Measurements from ENCODE around the gene IFT43.

Gene IFT43

DNA sequence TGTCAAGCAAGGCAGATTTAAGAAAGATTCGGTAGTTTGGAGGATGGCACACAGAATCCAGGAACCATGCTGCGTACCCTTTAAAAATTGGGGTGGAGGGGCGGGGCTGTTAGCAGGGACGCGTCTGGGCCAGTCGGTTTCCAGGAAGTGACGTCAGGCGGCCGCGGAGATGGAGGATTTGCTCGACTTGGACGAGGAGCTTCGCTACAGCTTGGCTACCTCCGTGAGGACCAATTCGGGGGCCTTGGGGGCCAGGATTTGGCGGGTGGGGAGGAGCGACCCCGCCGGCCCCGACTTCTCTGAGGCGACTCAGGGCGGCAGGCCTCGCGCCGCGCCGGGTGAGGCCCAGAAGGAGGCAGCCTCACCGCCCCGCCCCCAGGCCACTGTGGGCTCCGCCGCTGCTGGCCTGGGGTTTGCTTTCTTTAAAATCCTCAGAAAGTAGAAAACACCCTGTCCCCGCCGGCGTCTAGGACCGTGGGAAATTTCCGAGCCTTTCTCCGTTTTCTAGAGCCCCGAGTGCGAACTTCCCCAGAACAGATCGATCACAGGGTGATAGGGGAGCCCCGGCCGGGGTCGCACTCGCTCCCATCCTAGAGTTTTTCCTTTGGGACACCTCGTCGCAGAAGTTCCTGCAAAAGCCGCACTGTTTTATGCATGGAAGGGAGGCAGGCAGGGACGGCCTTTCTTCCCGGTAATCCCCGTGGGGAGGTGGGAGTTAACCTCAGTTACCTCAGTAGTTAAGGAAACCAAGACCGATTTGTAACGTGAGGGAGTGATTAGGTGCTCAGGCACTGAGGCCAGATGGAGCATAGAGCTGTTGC lies at the start of gene IFT43:
TSS of gene IFT43 (plus strand) at position 146 of the 821 bp plus-strand sequence. CDS start at position 170, 24 bp downstream.
- Mint-ChIP-seq H3K9me3 (no peaks in the 10 kb centered on the region), H3K27ac (peak within 1 kb of the TSS; percentile 85 to 92), H3K4me3 (peak within 1 kb of the TSS; percentile 88 to 90), H3K27me3 (no peaks in the 10 kb centered on the region), H3K4me1 (peaks cover 28% of the 10 kb centered on the region)
- ATAC-seq (peak; percentile 76), DNase-seq (peak; percentile 82 to 84)

- ATAC-seq (no peak), DNase-seq (no peak)
- H3K4me3 Mint-ChIP-seq, result no peak overlapping the region
- no peaks in the 10 kb centered on the region for H3K9me3 Mint-ChIP-seq
- no peak overlapping the region for H3K27ac Mint-ChIP-seq
- no peaks in the 10 kb centered on the region for H3K27me3 Mint-ChIP-seq
- no peaks in the 10 kb centered on the region for H3K4me1 Mint-ChIP-seq
Measured at GRCh38 chr14:75939200-75939599, 46.4 kb upstream of the IFT43 start.

- DNase-seq (no peak), ATAC-seq (no peak)
- Mint-ChIP-seq H3K27ac (no peak overlapping the region), H3K9me3 (no peaks in the 10 kb centered on the region), H3K27me3 (no peaks in the 10 kb centered on the region), H3K4me1 (no peaks in the 10 kb centered on the region), H3K4me3 (no peak overlapping the region)
Measured at GRCh38 chr14:75941030-75941429, 44.5 kb upstream of the IFT43 start.

DNA sequence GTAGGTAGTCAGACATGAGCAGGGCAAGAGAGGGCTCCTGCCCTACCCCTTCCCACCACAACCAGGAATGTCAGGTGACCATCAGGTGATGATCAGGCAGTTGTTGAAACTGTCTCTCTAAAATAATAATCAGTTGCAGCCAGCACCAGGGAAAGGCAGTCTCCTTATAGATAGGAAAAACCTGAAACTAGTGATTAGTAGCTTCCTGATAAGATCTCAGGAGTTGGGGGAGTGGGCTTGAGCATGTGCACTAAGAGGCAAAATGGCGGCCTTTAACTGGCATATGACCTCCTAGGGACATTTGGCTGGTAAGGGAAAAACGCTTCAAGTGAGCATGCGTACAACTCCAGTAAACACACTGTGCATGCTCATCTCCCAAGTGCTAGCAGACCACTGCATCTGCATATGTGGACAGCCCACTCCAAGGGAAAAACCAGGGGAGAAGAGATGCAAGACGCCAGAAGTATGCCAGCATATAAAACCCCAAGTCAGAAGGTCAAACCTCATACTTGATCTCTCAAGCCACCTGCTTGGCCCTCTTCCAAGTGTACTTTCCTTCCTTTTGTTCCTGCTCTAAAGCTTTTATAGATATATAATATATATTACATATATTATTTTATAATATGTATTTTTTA lies 40.8 kb upstream of the IFT43 start:
- Mint-ChIP-seq H3K4me1 (no peaks in the 10 kb centered on the region), H3K27ac (no peak overlapping the region), H3K27me3 (no peaks in the 10 kb centered on the region), H3K4me3 (no peak overlapping the region), H3K9me3 (no peaks in the 10 kb centered on the region)
- DNase-seq (no peak), ATAC-seq (no peak)

DNA sequence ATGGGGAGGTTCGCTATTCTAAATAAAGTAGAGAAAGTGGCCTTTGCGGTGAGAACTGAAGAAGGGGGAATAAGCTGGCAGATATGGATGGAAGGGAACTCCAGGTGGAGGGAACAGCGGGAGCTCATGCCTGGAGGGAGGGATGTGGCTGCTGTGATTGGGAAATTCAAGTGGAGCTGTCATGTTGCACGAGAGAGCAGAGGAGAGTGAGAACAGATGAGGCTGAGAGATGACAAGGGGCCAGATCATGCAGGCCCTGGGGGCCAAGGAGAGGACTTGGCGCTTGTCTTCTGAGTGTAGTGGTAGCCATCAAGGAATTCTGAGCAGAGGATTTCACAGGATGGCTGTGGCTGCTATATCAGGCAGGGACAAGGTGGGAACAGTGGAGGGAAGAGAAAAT lies 38.8 kb upstream of the IFT43 start:
- Mint-ChIP-seq H3K27ac (no peak overlapping the region), H3K4me3 (no peak overlapping the region), H3K9me3 (peaks cover 0 to under 1% of the 10 kb centered on the region in 2 donors), H3K27me3 (no peaks in the 10 kb centered on the region), H3K4me1 (no peaks in the 10 kb centered on the region)
- ATAC-seq (no peak), DNase-seq (no peak)

GRCh38 chr14:75952489-75952888 lies 33.1 kb upstream of the IFT43 start:
- DNase-seq (no peak), ATAC-seq (no peak)
- Mint-ChIP-seq H3K27ac (no peak overlapping the region), H3K9me3 (peaks cover 0 to 9% of the 10 kb centered on the region in 2 donors), H3K4me3 (no peak overlapping the region), H3K27me3 (no peaks in the 10 kb centered on the region), H3K4me1 (no peaks in the 10 kb centered on the region)

GRCh38 chr14:75959031-75959430 lies 26.5 kb upstream of the IFT43 start:
- no peaks in the 10 kb centered on the region for H3K27me3 Mint-ChIP-seq
- H3K4me1 Mint-ChIP-seq, result no peaks in the 10 kb centered on the region
- no peaks in the 10 kb centered on the region for H3K9me3 Mint-ChIP-seq
- no peak overlapping the region for H3K4me3 Mint-ChIP-seq
- DNase-seq, result no peak
- no peak for ATAC-seq
- H3K27ac Mint-ChIP-seq, result no peak overlapping the region

DNA sequence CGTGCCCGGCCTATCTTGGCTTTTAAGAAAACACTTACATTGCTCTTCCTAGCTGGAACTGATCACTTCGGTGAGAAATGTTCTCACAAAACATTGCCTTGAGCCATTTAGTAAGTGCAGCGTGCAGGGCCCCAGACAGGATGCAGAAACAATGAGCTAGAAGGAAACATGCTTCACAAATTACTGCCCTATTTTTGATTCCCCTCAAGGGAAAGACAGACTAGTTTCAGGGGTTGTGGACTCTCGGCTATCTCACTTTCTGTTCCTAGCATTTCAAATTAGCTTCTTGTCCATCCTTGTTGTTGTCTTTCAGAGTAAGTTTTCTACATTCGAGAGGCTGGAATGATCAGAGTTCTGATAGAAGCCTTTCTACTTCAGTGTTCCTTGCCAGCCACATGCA lies 25.3 kb upstream of the IFT43 start:
- no peak for DNase-seq
- H3K4me3 Mint-ChIP-seq, result no peak overlapping the region
- no peaks in the 10 kb centered on the region for H3K4me1 Mint-ChIP-seq
- no peaks in the 10 kb centered on the region for H3K9me3 Mint-ChIP-seq
- H3K27ac Mint-ChIP-seq, result peak overlapping the region in 1 of 2 donors; percentile 23
- no peaks in the 10 kb centered on the region for H3K27me3 Mint-ChIP-seq
- ATAC-seq, result no peak

- Mint-ChIP-seq H3K27ac (no peak overlapping the region), H3K4me1 (no peaks in the 10 kb centered on the region)
Measured at GRCh38 chr14:75961662-75962061, 23.9 kb upstream of the IFT43 start.

GRCh38 chr14:75967866-75968265 lies 17.7 kb upstream of the IFT43 start:
- H3K27me3 Mint-ChIP-seq, result no peaks in the 10 kb centered on the region
- H3K4me1 Mint-ChIP-seq, result no peaks in the 10 kb centered on the region
- ATAC-seq, result no peak
- H3K4me3 Mint-ChIP-seq, result no peak overlapping the region
- no peaks in the 10 kb centered on the region for H3K9me3 Mint-ChIP-seq
- no peak for DNase-seq
- H3K27ac Mint-ChIP-seq, result no peak overlapping the region

More at GRCh38 chr14:75961662-75962061, 23.9 kb upstream of the IFT43 start:
- H3K9me3 Mint-ChIP-seq, result no peaks in the 10 kb centered on the region
- no peak overlapping the region for H3K4me3 Mint-ChIP-seq
- no peaks in the 10 kb centered on the region for H3K27me3 Mint-ChIP-seq
- ATAC-seq (no peak), DNase-seq (no peak)

GRCh38 chr14:75968456-75968855 lies 17.1 kb upstream of the IFT43 start:
- ATAC-seq (no peak), DNase-seq (no peak)
- no peaks in the 10 kb centered on the region for H3K9me3 Mint-ChIP-seq
- H3K27ac Mint-ChIP-seq, result no peak overlapping the region
- H3K27me3 Mint-ChIP-seq, result no peaks in the 10 kb centered on the region
- no peak overlapping the region for H3K4me3 Mint-ChIP-seq
- H3K4me1 Mint-ChIP-seq, result no peaks in the 10 kb centered on the region

- DNase-seq, result no peak
- H3K4me3 Mint-ChIP-seq, result no peak overlapping the region
- H3K27me3 Mint-ChIP-seq, result no peaks in the 10 kb centered on the region
- no peaks in the 10 kb centered on the region for H3K9me3 Mint-ChIP-seq
- no peaks in the 10 kb centered on the region for H3K4me1 Mint-ChIP-seq
- H3K27ac Mint-ChIP-seq, result no peak overlapping the region
- ATAC-seq, result no peak
Measured at GRCh38 chr14:75969126-75969525, 16.4 kb upstream of the IFT43 start.

- Mint-ChIP-seq H3K27me3 (no peaks in the 10 kb centered on the region), H3K9me3 (no peaks in the 10 kb centered on the region), H3K27ac (no peak overlapping the region), H3K4me1 (no peaks in the 10 kb centered on the region), H3K4me3 (no peak overlapping the region)
- no peak for DNase-seq
- ATAC-seq, result no peak
Measured at GRCh38 chr14:75969891-75970290, 15.7 kb upstream of the IFT43 start.

DNA sequence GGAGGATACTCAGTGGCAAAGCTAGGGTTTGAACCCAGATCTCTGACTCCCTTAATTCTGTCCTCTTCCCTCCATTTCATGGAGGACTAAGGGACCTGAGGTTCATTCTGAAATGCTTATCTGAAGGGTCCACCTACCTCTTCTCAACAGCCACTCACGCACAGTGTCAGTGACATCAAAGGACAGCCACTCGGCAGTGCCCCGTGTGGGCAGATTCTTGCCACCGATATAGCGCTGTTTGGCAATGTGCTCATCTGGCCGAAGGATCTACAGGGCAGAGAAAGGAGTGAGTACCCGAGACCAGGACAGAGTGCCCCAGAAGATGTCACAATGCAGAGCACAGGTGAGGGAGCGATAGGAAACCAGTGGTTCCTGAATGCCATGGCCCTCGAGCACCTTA lies 14.6 kb upstream of the IFT43 start:
- no peak for DNase-seq
- Mint-ChIP-seq H3K27ac (no peak overlapping the region), H3K4me3 (no peak overlapping the region), H3K9me3 (no peaks in the 10 kb centered on the region), H3K4me1 (no peaks in the 10 kb centered on the region), H3K27me3 (no peaks in the 10 kb centered on the region)
- no peak for ATAC-seq

- H3K9me3 Mint-ChIP-seq, result no peaks in the 10 kb centered on the region
- ATAC-seq, result no peak
Measured at GRCh38 chr14:75971509-75971908, 14.1 kb upstream of the IFT43 start.

DNA sequence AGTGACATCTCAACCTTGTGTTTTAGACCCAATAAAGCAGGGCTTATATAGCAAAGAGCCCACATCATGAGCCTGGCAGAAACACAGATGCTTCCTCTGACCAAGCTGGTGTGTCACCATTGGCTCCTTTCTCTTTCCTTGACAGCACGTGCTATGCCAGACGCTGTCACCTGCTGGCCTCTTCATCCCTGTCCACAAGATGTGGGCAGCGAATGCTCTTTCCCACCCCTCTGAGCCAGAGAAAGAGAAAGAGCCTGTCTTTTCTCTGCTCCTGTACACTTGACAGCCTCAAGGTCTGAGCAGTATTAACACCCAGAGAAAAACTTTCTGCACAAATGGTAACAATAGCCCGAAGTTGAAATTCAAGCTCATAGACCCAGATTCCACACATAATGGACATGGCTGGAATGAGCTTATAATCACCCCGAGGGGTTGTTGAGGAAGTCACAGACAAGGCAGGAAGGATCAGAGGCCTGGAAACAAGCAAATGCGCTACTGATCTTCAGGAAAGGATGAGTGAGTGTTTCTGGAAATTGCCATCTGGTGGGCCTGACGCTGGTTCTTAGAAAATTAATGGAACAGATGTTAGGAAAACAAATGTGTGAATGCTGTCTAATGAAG lies 12.7 kb upstream of the IFT43 start:
- no peak overlapping the region for H3K4me3 Mint-ChIP-seq
- ATAC-seq (no peak), DNase-seq (no peak)
- H3K9me3 Mint-ChIP-seq, result no peaks in the 10 kb centered on the region
- H3K27ac Mint-ChIP-seq, result no peak overlapping the region
- H3K27me3 Mint-ChIP-seq, result no peaks in the 10 kb centered on the region
- H3K4me1 Mint-ChIP-seq, result peaks cover 3% of the 10 kb centered on the region

More at GRCh38 chr14:75971509-75971908, 14.1 kb upstream of the IFT43 start:
- H3K4me1 Mint-ChIP-seq, result no peaks in the 10 kb centered on the region
- no peak overlapping the region for H3K4me3 Mint-ChIP-seq
- H3K27me3 Mint-ChIP-seq, result no peaks in the 10 kb centered on the region
- H3K27ac Mint-ChIP-seq, result no peak overlapping the region
- DNase-seq, result no peak
